GM12878 (cell line): ENCODE results near the gene GPR176. TPM values are rescaled to one million over a fixed set of nuclear protein-coding genes. Genes with fewer than 3 reads are reported as not detected.

Experiments used
- ATAC-seq: fragments of 200-7000 bp; cut with Tn5 transposase; 3 replicates; pipeline ENCODE4 v1.9.1; 2020; ENCODE audit warnings: mild to moderate bottlenecking, moderate library complexity
- BruUV-seq: library from RNA; stranded (reverse); fragments of 400-500 nt; replicated peaks from 2 replicates; lab custom pipeline; 2021; lab: Mats Ljungman, UMichigan
- CTCF ChIA-PET: fragments of 300-600 bp; sonication (Branson Sonifier 250); formaldehyde crosslinking; extraction: SDS; loops from one replicate; lab custom pipeline; 2021; ENCODE audit warnings: inconsistent platforms; lab: Yijun Ruan, JAX
- POLR2A ChIA-PET: fragments of 350-600 bp; formaldehyde crosslinking; extraction: SDS; loops from one replicate; lab custom pipeline; 2021; ENCODE audit warnings: inconsistent platforms; lab: Charles Lee
- RAD21 ChIA-PET: fragments of 300-600 bp; sonication (Branson Sonifier 250); formaldehyde crosslinking; loops from one replicate; lab custom pipeline; 2023; ENCODE audit warnings: antibody characterized with exemption; ENCODE audit not compliant: unreplicated experiment; lab: Charles Lee
- SMC1A ChIA-PET: fragments of 300-600 bp; sonication (Branson Sonifier 250); formaldehyde crosslinking; loops from one replicate; lab custom pipeline; 2023; ENCODE audit not compliant: unreplicated experiment, uncharacterized antibody; lab: Charles Lee
- DNase-seq: peaks from one replicate; pipeline ENCODE4 v3.0.0-alpha.2; 2011; ENCODE audit warnings: low read depth, low spot score
- FAIRE-seq: peaks from 3 replicates; lab custom pipeline; 2011; peaks lifted over from hg19 to GRCh38; lab: Jason Lieb, UNC
- H2AFZ ChIP-seq: 2 replicates; pipeline ENCODE4 v1.6.0; 2011; ENCODE audit warnings: low read depth, low read length, control low read depth; ENCODE audit not compliant: control insufficient read depth
- H3K27ac ChIP-seq: 2 replicates; pipeline ENCODE4 v1.5.1; 2011; ENCODE audit warnings: control low read depth; ENCODE audit not compliant: control insufficient read depth, insufficient read depth
- H3K27me3 ChIP-seq, 2 experiments: replicated peaks in 1 of 2; 2 replicates each; pipeline versions ENCODE4 v1.6.0 to v1.6.1; 2011; ENCODE audit warnings: low read length in 1 of 2; ENCODE audit not compliant: control insufficient read depth in 2 of 2, insufficient read depth in 2 of 2
- H3K36me3 ChIP-seq, 2 experiments: 2 replicates each; pipeline ENCODE4 v1.5.1; 2011; ENCODE audit warnings: low read length in 1 of 2; ENCODE audit not compliant: control insufficient read depth in 2 of 2, insufficient read depth in 2 of 2
- H3K4me1 ChIP-seq: 2 replicates; pipeline ENCODE4 v1.6.1; 2011; ENCODE audit warnings: mild to moderate bottlenecking, low read length, moderate library complexity, mixed read lengths; ENCODE audit not compliant: control insufficient read depth, insufficient read depth
- H3K4me2 ChIP-seq: 2 replicates; pipeline ENCODE4 v1.6.0; 2011; ENCODE audit warnings: control low read depth; ENCODE audit not compliant: control insufficient read depth, insufficient read depth
- H3K4me3 ChIP-seq: fragments of 200-600 bp; sonication (generic); 2 replicates; pipeline ENCODE4 v1.5.1; 2016
- H3K79me2 ChIP-seq: 2 replicates; pipeline ENCODE4 v1.6.0; 2011; ENCODE audit warnings: low read length; ENCODE audit not compliant: control insufficient read depth, insufficient read depth
- H3K9ac ChIP-seq: 2 replicates; pipeline ENCODE4 v1.8.0; 2011; ENCODE audit warnings: low read length, control low read depth, mixed read lengths; ENCODE audit not compliant: control insufficient read depth, insufficient read depth
- H3K9me3 ChIP-seq: replicated peaks from 3 replicates; pipeline ENCODE4 v1.5.1; 2011; ENCODE audit warnings: mild to moderate bottlenecking, low read length; ENCODE audit not compliant: control insufficient read depth, insufficient read depth
- H4K20me1 ChIP-seq: 2 replicates; pipeline ENCODE4 v1.6.0; 2011; ENCODE audit not compliant: control insufficient read depth, insufficient read depth
- ASH2L ChIP-seq: fragments of 300-600, 200-600 bp; sonication (generic); IDR thresholded peaks from 2 replicates; pipeline ENCODE4 v1.6.1; 2017; ENCODE audit warnings: low read depth, mild to moderate bottlenecking, borderline replicate concordance
- BMI1 ChIP-seq: fragments of 450-650 bp; IDR thresholded peaks from 2 replicates; pipeline ENCODE4 v1.6.1; 2016; ENCODE audit warnings: mild to moderate bottlenecking, moderate library complexity, borderline replicate concordance
- HCFC1 ChIP-seq: fragments of 150-350 bp; IDR thresholded peaks from 2 replicates; pipeline ENCODE4 v1.6.1; 2014; ENCODE audit warnings: low read length
- HDAC2 ChIP-seq: fragments of 200-600 bp; sonication (generic); IDR thresholded peaks from 2 replicates; pipeline ENCODE4 v1.6.1; 2017
- PML ChIP-seq: IDR thresholded peaks from 2 replicates; pipeline ENCODE4 v1.6.1; 2012; ENCODE audit warnings: low read length, inconsistent platforms
- RFX5 ChIP-seq: IDR thresholded peaks from 2 replicates; pipeline ENCODE4 v1.6.1; 2011; ENCODE audit warnings: low read depth, low read length, improper control_type of control experiment
- SP1 ChIP-seq: IDR thresholded peaks from one replicate; pipeline ENCODE4 v1.6.1; 2011; ENCODE audit warnings: low read depth, low read length
- SUPT20H ChIP-seq: IDR thresholded peaks from 2 replicates; pipeline ENCODE4 v1.6.1; 2011; ENCODE audit warnings: low read depth, mild to moderate bottlenecking, low read length, moderate library complexity, borderline replicate concordance; ENCODE audit not compliant: control insufficient read depth
- TARDBP ChIP-seq: IDR thresholded peaks from 2 replicates; pipeline ENCODE4 v1.6.1; 2016; ENCODE audit warnings: borderline replicate concordance
- WGBS: methylation state at CpG from one replicate; pipeline ENCODE4 v1.1.6; 2016; ENCODE audit warnings: low lambda C conversion rate; ENCODE audit not compliant: insufficient replicate concordance, insufficient coverage; ENCODE audit errors: missing lambda C conversion rate; 5-methylcytosine and 5-hydroxymethylcytosine counted together
- in situ Hi-C: fragments of 300-500 bp; cut with MboI; formaldehyde crosslinking; loops from 9 replicates; pipeline ENCODE4 v1.14.3; 2018; ENCODE audit warnings: mixed read lengths
- intact Hi-C: fragments of 100-400 bp; cut with micrococcal nuclease; formaldehyde crosslinking; loops from one replicate; pipeline ENCODE4 v1.14.2; 2022; ENCODE audit not compliant: unreplicated experiment
- polyA plus RNA-seq, 11 experiments: library from polyadenylated mRNA; depleted of rRNA in 4 of 11; unstranded in 6 of 11; stranded (reverse) in 5 of 11; fragments of >200 nt; fragmentation: Nextera tagmentation in 4 of 11; fragmentation: Illumina TruSeq in 1 of 11; extraction: Ambion mirVana in 4 of 11; extraction: Trizol in 1 of 11; gene quantifications; 1 replicate in 1 of 11; 2 replicates in 10 of 11; pipeline versions ENCODE4 v1.2.1 to v1.2.3, GENCODE V29; 2011 to 2016; ENCODE audit warnings: inconsistent platforms in 2 of 11, missing spikeins in 2 of 11, low read depth in 1 of 11
- total RNA-seq, 4 experiments: library from RNA; depleted of rRNA in 3 of 4; stranded (reverse); fragments of >200 nt in 3 of 4; fragmentation: Illumina TruSeq in 1 of 4; extraction: Trizol in 1 of 4; gene quantifications; 2 replicates each; pipeline versions ENCODE4 v1.2.1 to v1.2.3, GENCODE V29; 2013 to 2021
- TF ChIP-seq, protein P1 (sequence below): fragments of 450-650 bp; formaldehyde crosslinking; IDR thresholded peaks from 2 replicates; pipeline ENCODE4 v1.5.0; 2022; ENCODE audit warnings: mild to moderate bottlenecking, missing genetic modification characterization
- TF ChIP-seq, protein P2 (sequence below): IDR thresholded peaks from 2 replicates; pipeline ENCODE4 v1.6.1; 2012; ENCODE audit warnings: low read depth, low read length, improper control_type of control experiment
- TF ChIP-seq, protein P3 (sequence below): IDR thresholded peaks from 2 replicates; pipeline ENCODE4 v1.6.1; 2012; ENCODE audit warnings: mild to moderate bottlenecking, low read depth, low read length
- TF ChIP-seq, protein P4 (sequence below): IDR thresholded peaks from 2 replicates; pipeline ENCODE4 v1.6.1; 2011; ENCODE audit warnings: low read depth, low read length, improper control_type of control experiment, borderline replicate concordance

Gene GPR176
- total and polyA plus RNA-seq, 10 of the 15 experiments (the other 5 are each of a cell fraction or from before 2014, with no cell fraction given): 0.02 to 0.33 (median 0.16) TPM; not detected in 4

DNA sequence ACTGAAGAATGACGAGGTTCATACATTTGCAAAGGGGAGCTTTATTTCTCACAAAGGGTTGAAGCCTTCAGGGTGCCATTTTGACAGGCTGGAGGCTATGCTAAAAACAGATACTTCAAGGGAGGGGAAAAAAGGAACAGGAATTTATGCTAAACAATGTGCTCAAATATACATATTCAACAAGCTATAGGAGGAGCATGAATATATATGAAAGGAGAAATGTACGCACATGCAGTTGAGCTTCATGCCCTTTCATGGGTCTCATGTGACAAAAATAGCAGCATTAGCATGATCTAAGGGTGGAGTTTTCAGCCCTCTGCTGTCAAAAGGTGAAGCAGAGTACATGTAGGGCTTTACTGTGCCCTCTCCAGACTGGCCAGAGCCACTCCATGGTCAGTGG is 93.1 kb downstream of the GPR176 start:
- Histone ChIP-seq H3K27me3 (peaks cover 2% of the 10 kb centered on the region in 2 experiments; a peak in 3 of 4 replicates), H4K20me1 (no peaks in the 10 kb centered on the region), H3K9ac (no peak overlapping the region), H3K79me2 (no peaks in the 10 kb centered on the region), H3K4me2 (no peak overlapping the region), H3K36me3 (no peaks in the 10 kb centered on the region), H3K4me1 (no peaks in the 10 kb centered on the region), H3K9me3 (no peaks in the 10 kb centered on the region), H3K4me3 (no peak overlapping the region), H2AFZ (no peak overlapping the region), H3K27ac (no peak overlapping the region)
- DNase-seq (no peak), ATAC-seq (no peak), FAIRE-seq (no peak)
- ChIA-PET CTCF (interaction anchor here (1.0 to 1.4 kb wide), 3 partner anchors 17 to 49 kb away, joined by 3 to 5 read pairs (median 4); no protein-coding TSS in a partner anchor), SMC1A (interaction anchor here (0.8 kb wide), 1 partner anchor 10 kb away, joined by 3 read pairs; no protein-coding TSS in a partner anchor), RAD21 (no interaction called here), POLR2A (no interaction called here)
- in situ Hi-C loops (no loop called here), intact Hi-C loops (no loop called here)
- no TSS peak for BruUV-seq
- TF ChIP-seq TARDBP: no peak
- TF ChIP-seq HDAC2: no peak
- TF ChIP-seq RFX5: no peak
- TF ChIP-seq, protein P1, sequence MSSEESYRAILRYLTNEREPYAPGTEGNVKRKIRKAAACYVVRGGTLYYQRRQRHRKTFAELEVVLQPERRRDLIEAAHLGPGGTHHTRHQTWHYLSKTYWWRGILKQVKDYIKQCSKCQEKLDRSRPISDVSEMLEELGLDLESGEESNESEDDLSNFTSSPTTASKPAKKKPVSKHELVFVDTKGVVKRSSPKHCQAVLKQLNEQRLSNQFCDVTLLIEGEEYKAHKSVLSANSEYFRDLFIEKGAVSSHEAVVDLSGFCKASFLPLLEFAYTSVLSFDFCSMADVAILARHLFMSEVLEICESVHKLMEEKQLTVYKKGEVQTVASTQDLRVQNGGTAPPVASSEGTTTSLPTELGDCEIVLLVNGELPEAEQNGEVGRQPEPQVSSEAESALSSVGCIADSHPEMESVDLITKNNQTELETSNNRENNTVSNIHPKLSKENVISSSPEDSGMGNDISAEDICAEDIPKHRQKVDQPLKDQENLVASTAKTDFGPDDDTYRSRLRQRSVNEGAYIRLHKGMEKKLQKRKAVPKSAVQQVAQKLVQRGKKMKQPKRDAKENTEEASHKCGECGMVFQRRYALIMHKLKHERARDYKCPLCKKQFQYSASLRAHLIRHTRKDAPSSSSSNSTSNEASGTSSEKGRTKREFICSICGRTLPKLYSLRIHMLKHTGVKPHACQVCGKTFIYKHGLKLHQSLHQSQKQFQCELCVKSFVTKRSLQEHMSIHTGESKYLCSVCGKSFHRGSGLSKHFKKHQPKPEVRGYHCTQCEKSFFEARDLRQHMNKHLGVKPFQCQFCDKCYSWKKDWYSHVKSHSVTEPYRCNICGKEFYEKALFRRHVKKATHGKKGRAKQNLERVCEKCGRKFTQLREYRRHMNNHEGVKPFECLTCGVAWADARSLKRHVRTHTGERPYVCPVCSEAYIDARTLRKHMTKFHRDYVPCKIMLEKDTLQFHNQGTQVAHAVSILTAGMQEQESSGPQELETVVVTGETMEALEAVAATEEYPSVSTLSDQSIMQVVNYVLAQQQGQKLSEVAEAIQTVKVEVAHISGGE (CRISPR knock-in tag): no peak
- no peak for TF ChIP-seq HCFC1
- TF ChIP-seq ASH2L: no peak
- TF ChIP-seq, protein P2, sequence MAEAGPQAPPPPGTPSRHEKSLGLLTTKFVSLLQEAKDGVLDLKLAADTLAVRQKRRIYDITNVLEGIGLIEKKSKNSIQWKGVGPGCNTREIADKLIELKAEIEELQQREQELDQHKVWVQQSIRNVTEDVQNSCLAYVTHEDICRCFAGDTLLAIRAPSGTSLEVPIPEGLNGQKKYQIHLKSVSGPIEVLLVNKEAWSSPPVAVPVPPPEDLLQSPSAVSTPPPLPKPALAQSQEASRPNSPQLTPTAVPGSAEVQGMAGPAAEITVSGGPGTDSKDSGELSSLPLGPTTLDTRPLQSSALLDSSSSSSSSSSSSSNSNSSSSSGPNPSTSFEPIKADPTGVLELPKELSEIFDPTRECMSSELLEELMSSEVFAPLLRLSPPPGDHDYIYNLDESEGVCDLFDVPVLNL: no peak
- no peak for TF ChIP-seq SP1
- no peak for TF ChIP-seq PML
- no peak for TF ChIP-seq BMI1
- TF ChIP-seq, protein P3, sequence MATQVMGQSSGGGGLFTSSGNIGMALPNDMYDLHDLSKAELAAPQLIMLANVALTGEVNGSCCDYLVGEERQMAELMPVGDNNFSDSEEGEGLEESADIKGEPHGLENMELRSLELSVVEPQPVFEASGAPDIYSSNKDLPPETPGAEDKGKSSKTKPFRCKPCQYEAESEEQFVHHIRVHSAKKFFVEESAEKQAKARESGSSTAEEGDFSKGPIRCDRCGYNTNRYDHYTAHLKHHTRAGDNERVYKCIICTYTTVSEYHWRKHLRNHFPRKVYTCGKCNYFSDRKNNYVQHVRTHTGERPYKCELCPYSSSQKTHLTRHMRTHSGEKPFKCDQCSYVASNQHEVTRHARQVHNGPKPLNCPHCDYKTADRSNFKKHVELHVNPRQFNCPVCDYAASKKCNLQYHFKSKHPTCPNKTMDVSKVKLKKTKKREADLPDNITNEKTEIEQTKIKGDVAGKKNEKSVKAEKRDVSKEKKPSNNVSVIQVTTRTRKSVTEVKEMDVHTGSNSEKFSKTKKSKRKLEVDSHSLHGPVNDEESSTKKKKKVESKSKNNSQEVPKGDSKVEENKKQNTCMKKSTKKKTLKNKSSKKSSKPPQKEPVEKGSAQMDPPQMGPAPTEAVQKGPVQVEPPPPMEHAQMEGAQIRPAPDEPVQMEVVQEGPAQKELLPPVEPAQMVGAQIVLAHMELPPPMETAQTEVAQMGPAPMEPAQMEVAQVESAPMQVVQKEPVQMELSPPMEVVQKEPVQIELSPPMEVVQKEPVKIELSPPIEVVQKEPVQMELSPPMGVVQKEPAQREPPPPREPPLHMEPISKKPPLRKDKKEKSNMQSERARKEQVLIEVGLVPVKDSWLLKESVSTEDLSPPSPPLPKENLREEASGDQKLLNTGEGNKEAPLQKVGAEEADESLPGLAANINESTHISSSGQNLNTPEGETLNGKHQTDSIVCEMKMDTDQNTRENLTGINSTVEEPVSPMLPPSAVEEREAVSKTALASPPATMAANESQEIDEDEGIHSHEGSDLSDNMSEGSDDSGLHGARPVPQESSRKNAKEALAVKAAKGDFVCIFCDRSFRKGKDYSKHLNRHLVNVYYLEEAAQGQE: no peak
- TF ChIP-seq, protein P4, sequence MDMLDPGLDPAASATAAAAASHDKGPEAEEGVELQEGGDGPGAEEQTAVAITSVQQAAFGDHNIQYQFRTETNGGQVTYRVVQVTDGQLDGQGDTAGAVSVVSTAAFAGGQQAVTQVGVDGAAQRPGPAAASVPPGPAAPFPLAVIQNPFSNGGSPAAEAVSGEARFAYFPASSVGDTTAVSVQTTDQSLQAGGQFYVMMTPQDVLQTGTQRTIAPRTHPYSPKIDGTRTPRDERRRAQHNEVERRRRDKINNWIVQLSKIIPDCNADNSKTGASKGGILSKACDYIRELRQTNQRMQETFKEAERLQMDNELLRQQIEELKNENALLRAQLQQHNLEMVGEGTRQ: no peak
- TF ChIP-seq SUPT20H: no peak
- 50% methylated on average over 2 of the region's 2 CpGs for WGBS
